Measurements from ENCODE around the gene ERG28.
"Not testable (repeated sequence)": the region's sequence is repeated elsewhere in the genome, so short reads cannot be mapped to it uniquely, and the experiment has no call there.

ERG28 gene, protein sequence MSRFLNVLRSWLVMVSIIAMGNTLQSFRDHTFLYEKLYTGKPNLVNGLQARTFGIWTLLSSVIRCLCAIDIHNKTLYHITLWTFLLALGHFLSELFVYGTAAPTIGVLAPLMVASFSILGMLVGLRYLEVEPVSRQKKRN

DNA sequence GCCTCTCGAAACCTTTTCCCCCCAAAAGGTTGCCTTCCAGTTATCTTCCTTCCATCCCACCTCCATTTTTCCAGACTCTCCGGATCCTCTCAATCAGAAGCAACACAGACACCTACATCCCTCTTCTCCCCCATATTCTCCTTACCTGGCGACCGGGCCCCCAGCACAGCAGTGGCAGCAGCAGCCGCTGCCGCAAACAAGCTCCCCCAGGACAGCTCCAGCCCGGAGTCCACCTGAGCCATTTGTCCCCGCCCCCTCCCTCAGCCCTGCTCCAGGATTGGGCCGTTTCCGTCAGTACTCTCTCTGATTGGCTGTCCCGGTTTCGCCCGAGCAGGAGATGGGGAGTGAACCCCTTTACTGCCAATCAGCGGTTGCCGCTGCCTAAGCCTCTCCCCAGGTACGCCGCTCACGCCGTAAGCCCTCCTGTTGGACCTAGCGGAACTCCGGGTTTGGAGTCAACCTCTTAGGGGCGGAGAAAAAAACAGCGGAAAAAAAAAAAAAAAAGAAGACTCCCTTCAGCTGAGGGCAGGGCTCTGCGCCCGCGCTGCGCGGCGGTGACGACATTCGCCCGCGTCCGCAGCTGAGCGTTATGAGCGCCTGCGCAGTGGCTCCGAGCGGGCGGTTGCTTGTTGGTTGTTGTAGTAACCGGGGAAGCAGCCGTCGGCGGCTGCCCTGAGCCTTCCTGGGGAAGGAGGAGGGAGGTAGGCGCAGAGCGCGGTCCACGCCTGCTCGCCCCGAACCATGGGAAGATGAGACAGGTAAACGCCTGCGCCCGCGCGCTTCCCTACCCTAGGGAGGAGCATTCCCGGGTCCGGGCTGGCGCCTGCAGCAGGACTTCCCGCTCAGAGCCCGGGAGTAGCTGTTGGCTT is at the start of gene ERG28, which contains the start of gene TTLL5:
ERG28 (minus strand) TSS at position 247 of the 869 bp plus-strand sequence. CDS start 3,374 bp downstream, outside the sequence.
TTLL5 (plus strand) TSS at position 617 of the 869 bp plus-strand sequence. CDS start 1,904 bp downstream, outside the sequence.
- peak; percentile 98 for DNase-seq (ENCODE audit: low spot score)

DNA sequence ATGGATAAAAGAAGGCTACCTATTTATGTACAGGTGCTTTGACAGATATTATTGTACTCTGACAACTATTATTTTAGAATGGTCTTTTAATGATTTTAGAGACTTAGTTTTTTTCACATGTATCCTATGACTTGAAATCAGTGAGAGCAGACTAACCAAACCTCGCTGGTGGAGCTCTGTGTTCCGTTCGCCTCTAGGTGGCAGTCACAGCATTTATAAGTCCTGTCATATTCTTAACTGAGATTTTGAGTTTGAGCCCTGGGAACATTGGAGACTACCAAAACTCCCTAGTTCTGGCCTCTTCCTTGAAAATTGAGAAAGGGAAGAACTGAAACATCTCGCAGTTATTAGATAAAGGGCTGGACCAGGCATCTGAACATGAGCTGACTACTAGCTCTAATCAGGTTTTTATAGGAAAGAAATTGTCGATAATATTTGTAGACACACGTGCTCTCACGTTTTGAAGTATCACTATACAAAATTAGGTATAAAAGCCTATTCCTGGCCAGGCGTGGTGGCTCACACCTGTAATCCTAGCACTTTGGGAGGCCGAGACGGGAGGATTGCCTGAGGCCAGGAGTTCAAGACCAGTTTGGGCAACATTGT is 48.6 kb upstream of the ERG28 start:
- peak; percentile 79 for DNase-seq (ENCODE audit: low spot score)

DNA sequence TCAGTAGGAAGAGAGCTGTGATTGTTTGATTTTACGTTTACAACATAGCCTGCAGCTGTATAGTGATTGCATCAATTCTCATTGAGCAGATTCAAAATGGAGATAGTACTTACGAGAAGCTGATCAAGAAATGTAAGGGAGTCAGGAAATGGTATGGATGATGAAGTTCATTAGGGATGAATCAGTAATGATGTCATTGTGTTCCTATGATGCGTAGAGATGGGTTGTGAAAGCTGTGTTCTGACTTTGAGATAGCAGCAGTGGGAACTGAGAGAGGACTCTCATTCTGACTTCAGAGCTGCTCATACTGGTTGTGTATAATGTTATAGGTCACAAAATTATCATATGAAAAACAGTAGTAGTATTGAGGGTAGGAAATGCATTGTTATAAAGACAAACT is 44.3 kb upstream of the ERG28 start:
- no peak for DNase-seq (ENCODE audit: low spot score)

DNA sequence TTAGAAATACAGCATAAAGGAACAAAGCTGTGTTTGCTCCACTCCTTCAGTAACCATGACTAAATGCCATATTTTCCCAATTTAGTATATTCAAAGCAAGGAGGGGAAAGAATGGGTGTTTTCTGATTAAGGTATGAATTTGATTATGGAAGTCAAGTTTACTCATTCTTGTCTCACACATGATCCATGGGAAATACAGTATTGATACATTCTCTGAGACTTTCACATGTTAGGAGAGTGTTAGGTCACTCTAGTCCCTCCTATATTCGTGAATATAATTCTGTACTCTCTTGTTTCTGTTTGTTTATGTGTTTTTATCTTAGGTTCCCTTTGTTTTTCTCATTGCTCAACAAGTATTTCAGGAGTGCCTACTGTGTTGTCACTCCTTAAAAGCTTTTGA is 42.8 kb upstream of the ERG28 start:
- DNase-seq (ENCODE audit: low spot score), result no peak

DNA sequence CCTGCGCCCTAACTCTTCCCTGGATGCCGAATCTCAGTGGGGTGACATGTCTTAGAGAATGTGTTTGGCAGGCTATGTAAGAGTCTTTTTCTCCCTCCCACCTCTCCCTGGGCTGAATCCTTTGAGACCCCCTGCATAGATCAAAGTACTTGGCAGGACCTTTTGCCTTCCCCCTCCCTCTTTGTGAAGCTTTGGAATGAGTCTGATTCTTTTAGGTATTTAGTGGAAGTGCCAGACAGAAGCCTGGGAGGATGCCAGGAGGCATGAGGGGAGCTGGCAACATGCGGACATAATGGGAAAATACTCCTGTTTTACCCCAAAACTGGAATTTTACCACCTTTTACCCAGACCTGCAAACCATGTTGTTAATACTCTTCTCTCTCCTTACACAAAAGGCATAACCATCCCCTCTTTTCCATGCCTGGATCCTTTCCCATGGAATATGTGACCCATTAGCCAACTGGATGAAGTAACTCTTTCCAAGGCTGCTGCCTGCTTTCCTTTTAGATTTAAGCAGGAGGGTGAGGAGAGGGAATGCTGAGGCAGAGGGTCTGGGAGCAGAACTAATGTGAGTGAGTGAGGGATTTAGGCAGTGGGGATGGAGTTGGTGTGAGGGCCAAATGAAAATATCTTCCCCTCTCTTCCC is 42.1 kb upstream of the ERG28 start:
- no peak for DNase-seq (ENCODE audit: low spot score)

DNA sequence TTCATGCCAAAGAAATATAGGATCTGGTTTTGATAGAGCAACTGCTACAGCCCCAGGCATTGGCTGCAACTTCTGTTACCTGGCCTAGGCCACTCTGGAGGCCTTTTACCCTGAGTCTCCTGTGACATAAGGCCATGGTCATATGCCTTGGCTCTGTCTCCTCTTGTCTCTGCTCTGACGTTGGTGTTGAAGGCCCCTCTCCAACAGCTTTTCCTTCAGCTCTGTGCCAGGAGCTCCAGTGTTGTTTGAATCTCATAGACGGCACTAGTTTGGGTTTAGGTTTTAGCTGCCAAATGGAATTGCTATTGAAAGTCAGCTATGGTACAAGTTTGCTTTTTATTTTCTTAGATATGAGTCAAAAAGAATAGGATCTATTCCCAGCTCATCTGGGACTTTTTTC is 41.4 kb upstream of the ERG28 start:
- DNase-seq (ENCODE audit: low spot score), result no peak

DNA sequence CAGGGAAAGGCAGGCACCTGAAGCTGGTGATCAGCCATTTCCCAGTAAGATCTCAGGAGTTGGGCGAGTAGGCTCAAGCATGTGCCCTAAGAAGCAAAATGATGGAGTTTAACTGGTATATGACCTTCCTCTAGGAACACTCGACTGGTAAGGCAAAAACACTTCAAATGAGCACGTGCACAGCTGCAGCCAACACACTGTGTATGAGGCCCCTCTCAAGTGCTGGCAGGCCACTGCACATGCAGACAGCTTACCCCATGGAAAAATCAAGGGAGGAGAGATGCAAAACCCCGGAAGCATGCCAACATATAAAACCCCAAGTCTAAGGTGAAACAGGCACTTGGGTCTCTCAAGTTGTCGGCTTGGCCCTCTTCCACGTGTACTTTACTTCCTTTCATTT is 39.6 kb upstream of the ERG28 start:
- no peak for DNase-seq (ENCODE audit: low spot score)

DNA sequence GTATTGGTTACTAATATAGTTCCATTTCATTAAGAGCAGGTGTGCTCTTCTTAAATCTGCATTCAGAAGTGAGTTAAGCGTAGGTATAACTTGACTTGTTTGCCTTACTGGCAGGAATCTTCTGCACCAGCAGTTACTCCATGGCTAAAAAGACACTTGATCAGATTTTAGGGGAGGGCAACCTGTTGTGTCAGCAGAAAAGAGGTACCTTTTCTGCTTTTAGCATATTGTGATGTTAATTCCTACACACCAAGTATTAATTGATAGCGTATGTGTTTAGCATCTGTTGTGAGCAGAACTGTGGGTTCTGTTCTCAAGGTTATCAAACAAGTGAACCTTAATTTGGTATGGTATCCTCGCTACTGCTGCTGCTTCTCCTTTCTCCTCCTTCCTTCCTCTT is 38.7 kb upstream of the ERG28 start:
- no peak for DNase-seq (ENCODE audit: low spot score)

DNA sequence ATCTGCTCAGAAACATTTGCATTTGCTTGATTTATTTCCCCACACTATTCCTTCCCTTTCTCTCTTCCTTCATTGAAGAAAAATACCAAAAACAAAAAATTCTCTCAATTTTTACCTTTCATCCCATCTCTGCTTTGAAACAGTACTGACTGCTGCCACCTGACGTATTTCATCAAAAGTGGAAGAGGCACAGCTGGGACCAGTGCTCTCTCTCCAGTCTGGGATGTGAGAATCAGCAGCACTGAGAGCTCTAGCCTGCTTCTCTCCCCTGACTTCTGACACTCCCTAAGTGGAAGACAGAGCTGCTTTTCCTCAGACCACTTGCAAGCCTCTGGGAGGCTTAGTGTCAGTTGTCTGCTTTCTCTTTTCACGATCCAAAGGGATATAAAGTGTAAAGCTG is 37.2 kb upstream of the ERG28 start:
- DNase-seq (ENCODE audit: low spot score), result no peak

DNA sequence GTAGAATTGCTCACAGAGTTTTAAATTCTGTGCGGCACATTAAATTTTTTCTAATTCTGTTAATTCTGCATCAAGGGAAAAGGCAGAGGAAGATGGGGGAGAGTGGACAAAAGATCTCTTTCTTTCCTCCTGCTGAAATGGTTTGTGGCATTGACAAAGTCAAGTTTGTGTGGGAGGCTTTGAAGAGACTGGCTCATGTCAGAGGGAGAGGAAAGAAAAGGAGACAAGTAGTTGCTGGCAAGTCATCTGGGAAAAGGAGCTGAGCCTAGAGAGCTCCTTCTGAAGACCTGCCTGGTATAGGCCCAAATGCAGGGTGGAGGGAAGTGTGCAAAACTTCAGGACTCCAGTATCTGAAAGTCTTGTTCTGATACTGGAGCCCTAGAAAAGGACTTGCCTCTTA is 36.7 kb upstream of the ERG28 start:
- peak; percentile 88 for DNase-seq (ENCODE audit: low spot score)

DNA sequence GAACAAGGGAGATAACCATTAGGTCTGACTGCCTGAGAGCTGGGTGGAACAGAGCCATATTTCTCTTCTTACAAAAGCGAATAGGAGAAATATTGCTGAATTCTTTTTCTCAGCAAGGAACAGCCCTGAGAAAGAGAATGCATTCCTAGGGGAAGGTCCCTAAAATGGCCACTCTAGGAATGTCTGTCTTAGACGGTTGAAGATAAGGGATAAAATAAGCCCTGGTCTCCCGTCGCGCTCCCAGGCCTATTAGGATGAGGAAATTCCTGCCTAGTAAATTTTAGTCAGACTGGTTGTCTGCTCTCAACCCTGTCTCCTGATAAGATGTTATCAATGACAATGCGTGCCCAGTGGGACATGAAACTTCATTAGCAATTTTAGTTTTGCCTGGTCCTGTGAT is 34.3 kb upstream of the ERG28 start:
- not testable (repeated sequence) for DNase-seq (ENCODE audit: low spot score)

DNA sequence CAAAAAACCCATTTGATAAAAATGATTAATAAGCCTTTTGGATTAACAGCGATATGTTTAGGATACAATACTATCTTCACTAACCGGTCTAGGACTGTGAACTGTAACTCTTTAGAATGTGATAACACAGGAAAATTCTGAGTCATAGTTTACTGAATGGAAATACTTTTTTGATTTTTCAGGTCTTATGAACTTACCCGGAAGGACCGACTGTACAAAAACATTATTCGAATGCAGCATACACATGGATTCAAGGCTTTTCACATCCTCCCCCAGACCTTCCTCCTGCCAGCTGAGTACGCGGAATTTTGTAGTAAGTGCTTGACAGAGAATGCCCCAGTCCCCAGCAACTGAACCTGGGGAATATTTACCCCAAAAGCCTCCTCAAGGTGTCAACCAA is 29.3 kb upstream of the ERG28 start:
- DNase-seq (ENCODE audit: low spot score), result no peak

DNA sequence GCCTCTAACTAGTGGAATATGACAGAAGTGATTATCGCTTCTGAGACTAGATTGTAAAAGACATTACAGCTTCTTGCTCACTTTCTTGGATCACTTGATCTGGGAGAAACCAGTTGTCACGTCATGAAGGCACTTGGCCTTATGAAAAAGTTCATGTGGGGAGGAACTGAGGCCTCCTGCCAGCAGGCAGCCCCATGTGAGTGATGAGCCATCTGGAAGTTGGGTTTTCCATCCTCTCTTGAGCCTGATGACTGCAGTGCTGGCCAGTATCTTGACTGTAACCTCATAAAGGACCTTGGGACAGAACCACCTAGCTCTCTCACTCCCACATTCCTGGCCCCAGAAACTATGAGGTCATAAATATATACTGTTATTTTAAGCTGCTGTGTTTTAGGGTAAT is 28.3 kb upstream of the ERG28 start:
- no peak for DNase-seq (ENCODE audit: low spot score)

DNA sequence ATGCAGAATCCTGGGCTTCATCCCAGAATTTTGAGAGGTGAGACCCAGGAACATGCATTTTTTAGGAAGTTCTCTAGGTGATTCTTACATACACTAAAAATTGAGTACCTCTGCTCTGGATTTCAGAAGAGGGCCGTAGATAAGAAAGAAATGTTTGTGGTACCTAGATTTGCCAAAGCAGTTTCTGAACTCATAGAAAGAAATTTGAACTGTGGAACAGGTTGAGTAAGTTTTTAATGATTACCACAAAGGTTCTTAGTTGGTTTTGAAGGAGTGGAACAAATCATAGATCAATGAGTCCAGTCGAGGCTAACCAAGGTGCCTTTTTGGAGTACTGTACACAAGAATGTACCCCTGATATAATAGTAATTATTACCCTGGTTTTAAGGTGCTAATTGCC is 25.2 kb upstream of the ERG28 start:
- DNase-seq (ENCODE audit: low spot score), result no peak

DNA sequence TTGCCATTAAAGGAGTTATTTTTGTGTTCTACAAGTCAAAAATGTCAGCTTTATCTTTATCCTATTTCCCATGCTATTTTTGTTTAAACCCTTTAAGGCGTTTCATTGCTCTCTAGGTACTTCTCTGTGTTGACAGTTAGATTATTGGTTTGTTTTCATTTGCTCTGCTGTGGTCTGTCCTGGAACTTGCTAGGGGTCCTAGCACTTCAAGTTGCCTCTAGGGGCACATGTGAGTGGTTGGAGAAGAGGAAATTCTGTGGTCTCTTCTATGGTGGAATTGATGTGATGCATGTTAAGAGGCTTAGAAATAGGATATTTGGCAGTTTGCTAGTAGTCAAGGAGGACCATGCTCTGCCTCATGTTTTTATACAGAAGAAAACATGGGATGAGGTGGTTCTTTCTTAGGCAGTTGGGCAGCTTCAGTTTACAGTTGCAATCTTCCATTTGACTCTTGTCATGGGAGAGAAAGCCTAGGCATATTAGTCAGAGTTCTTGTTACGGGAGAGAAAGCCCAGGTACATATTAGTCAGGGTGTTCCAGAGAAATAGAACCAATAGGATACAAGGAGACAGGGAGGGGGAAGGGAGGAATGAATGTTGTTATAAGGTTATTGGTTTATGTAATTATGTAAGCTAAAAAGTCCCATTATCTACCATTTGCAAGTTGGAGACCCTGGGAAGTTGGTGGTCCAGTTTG is 14.7 kb upstream of the ERG28 start:
- DNase-seq (ENCODE audit: low spot score), result no peak

DNA sequence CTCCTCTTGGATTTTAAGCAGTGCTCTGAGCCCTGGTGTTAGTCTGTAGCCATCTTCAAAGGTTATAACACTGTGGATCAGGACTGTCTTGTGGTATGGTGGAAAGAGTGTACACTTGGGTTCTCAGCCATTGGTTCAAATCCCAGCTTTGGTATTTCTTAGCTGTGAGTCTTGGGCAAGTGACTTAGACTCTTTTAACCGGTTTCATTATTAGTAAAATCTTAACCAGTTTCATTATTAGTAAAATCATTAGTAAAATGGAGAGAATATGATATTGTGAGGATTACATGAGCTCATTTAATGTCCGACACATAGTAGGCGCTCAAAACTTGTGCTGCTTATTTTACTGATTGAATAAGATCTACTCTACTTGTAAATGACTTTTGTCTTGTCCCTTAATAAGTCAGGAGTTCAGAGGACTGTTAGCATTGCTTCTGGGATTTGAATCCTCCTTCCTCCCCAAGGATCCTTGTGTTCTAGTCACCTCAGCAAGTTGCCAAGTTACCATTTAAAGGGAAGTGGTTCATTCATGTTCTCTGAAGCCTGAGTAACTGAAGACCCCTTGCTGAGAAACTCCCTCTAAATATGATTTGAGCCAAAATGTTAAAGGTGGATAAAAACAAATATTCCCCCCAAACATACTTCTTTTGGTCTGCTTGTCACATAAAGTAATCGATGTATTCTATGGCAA is 12.8 kb upstream of the ERG28 start:
- no peak for DNase-seq (ENCODE audit: low spot score)

DNA sequence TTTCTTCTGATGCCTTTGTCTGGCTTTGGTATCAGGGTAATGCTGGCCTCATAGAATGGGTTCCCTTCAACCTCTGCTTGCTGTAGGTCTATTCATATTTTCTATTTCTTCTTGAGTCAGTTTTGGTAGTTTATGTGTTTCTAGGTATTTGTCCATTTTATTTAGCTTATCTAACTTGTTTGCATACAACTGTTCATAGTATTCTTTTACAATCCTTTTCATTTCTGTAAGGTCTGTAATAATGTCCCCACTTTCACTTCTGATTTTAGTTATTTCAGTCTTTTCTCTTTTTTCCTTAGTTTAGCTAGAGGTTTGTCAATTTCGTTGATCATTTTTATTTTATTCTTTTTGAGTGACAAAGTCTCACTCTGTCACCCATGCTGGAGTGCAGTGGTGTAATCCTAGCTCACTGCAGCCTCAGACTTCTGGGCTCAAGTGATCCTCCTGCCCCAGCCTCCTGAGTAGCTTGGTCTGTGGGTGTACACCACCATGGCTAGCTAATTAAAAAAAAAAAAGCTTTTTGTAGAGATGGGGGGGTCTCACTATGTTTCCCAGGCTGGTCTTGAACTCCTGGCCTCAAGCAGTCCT is 12.0 kb upstream of the ERG28 start:
- no peak for DNase-seq (ENCODE audit: low spot score)

DNA sequence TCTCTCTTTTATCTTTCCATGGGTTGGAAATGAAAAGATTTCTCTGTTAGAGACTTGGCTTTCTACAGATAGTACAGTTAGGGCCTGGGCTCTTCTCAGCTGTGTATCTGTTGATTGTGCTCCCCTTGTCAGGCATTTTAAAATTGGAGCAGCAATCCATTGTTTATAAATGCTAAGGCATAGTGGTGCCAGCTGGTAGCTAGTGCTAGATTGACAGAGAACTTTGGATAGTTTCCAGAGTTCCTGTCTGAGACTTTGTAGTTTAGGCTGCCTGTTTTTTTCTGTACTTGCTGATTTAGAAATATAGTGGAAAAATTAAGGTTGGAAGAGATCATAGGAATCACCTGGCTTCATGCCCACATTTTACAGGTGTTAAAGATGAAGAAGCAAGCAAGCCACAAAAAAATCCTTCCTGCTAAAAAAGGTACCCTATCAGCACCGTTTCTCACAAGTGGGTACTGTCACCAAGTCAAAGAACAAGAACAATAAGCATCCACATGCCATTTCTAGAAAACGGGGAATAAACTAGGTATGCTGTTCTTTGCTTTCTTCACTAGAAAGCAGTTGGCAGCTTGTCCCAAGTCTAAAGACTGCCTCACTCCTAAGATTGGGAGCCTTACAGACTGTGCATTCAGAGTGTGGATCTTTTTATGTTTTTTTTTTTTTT is 6.6 kb upstream of the ERG28 start:
- no peak for DNase-seq (ENCODE audit: low spot score)

DNA sequence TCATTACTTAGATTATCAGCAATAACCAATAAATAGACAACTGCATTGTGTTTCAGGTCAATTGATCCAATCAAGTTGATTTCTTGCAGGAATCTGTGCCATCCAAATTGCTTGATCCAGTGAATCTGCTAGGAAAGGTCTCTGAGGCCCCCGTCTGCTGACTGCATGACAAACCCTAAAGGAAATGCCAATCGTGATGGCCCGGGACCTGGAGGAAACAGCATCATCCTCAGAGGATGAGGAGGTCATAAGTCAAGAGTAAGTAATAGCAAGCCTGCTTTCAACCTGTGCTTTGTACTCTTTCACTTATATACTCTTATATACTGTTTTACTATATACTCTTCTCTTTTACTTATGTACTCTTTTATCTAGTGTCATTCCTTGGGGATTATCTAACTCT is 2.3 kb upstream of the ERG28 start:
- no peak for DNase-seq (ENCODE audit: low spot score)

DNA sequence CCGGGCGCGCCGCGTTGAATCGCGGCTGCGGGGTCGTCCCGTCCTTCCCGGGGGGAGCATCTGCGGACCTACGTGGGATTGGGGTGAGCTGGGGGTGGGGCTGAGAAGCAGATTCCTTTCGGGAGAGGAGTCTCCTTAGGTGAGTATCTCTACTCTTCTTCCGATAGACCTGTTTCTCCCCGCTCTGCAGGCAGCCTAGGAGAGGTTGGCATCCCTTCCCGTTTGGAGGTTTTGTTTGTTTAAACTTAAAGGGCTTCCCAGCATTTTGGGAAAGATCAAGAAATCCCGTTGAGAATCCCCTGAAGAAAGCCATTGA is 781 bp upstream of the ERG28 start:
- peak; percentile 26 for DNase-seq (ENCODE audit: low spot score)

DNA sequence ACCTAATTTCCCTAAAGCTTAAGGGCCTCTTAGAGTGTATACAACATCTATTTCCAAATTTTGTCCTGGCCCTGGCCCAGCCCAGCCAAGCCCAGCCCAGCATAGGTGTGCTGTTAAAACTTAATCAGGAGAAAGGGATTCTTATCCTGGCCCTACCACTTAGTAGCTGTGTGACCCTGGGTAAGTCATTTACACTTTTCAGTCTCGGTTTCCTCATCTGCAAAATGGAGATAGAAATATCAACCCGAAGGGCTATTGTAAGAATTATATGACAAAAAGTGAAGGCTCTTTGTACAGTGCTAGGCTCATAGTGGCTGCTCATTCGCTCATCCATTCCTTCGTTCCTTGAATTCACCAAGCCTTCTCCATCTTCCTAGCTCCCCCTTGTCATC is 442 bp downstream of the ERG28 start:
- DNase-seq (ENCODE audit: low spot score), result no peak
